H9 (cell line): Measurements from ENCODE around the gene SPRR5. TPM values are rescaled to one million over a fixed set of nuclear protein-coding genes. Genes with fewer than 3 reads are reported as not detected.

Experiments
- DNase-seq: peaks from one replicate; pipeline ENCODE4 v3.0.0-alpha.2; 2017
- H2AFZ ChIP-seq: one replicate; pipeline ENCODE4 v1.6.1; 2013; ENCODE audit warnings: mild to moderate bottlenecking, low read length, control low read depth, moderate library complexity
- H2AK5ac ChIP-seq: 2 replicates; pipeline ENCODE4 v1.6.1; 2013; ENCODE audit warnings: low read length, control low read depth, mixed read lengths; ENCODE audit not compliant: insufficient read length
- H2BK120ac ChIP-seq: one replicate; pipeline ENCODE4 v1.6.1; 2013; ENCODE audit warnings: low read depth, mild to moderate bottlenecking, low read length, control low read depth, inconsistent platforms; ENCODE audit not compliant: poor library complexity, severe bottlenecking
- H2BK12ac ChIP-seq: 2 replicates; pipeline ENCODE4 v1.6.1; 2013; ENCODE audit warnings: low read length, control low read depth, mixed read lengths, low read depth; ENCODE audit not compliant: insufficient read length
- H2BK15ac ChIP-seq: 2 replicates; pipeline ENCODE4 v1.6.1; 2013; ENCODE audit warnings: low read depth, low read length, control low read depth
- H2BK20ac ChIP-seq: one replicate; pipeline ENCODE4 v1.6.1; 2013; ENCODE audit warnings: low read depth, mild to moderate bottlenecking, low read length, control low read depth, inconsistent platforms; ENCODE audit not compliant: poor library complexity, severe bottlenecking
- H2BK5ac ChIP-seq: 2 replicates; pipeline ENCODE4 v1.6.1; 2013; ENCODE audit warnings: low read length, control low read depth, mixed read lengths; ENCODE audit not compliant: insufficient read length
- H3K14ac ChIP-seq: 2 replicates; pipeline ENCODE4 v1.6.1; 2013; ENCODE audit warnings: low read length, control low read depth; ENCODE audit not compliant: insufficient read depth
- H3K18ac ChIP-seq: 2 replicates; pipeline ENCODE4 v1.6.1; 2013; ENCODE audit warnings: low read depth, mild to moderate bottlenecking, mixed read lengths, low read length, control low read depth; ENCODE audit not compliant: insufficient read length
- H3K23ac ChIP-seq: 2 replicates; pipeline ENCODE4 v1.6.1; 2013; ENCODE audit warnings: low read length, control low read depth, mixed read lengths, low read depth; ENCODE audit not compliant: insufficient read length
- H3K23me2 ChIP-seq: 2 replicates; pipeline ENCODE4 v1.6.1; 2013; ENCODE audit warnings: low read depth, mild to moderate bottlenecking, mixed read lengths, low read length, control low read depth; ENCODE audit not compliant: insufficient read length, poor library complexity, severe bottlenecking
- H3K27ac ChIP-seq: 2 replicates; pipeline ENCODE4 v1.5.1; 2013; ENCODE audit warnings: low read length, control low read depth, mixed read lengths, low read depth; ENCODE audit not compliant: insufficient read length
- H3K27me3 ChIP-seq: 2 replicates; pipeline ENCODE4 v1.6.1; 2013; ENCODE audit warnings: low read length, control low read depth, inconsistent platforms; ENCODE audit not compliant: insufficient read depth
- H3K4ac ChIP-seq: 2 replicates; pipeline ENCODE4 v1.6.1; 2013; ENCODE audit warnings: low read depth, mild to moderate bottlenecking, control low read depth, inconsistent platforms, low read length, moderate library complexity
- H3K4me1 ChIP-seq: 2 replicates; pipeline ENCODE4 v1.6.1; 2013; ENCODE audit warnings: low read length, control low read depth, inconsistent platforms; ENCODE audit not compliant: insufficient read depth
- H3K4me2 ChIP-seq: 2 replicates; pipeline ENCODE4 v1.6.1; 2013; ENCODE audit warnings: low read length, control low read depth, mixed read lengths; ENCODE audit not compliant: insufficient read length, insufficient read depth
- H3K56ac ChIP-seq: 2 replicates; pipeline ENCODE4 v1.6.1; 2013; ENCODE audit warnings: low read depth, mild to moderate bottlenecking, mixed read lengths, low read length, control low read depth; ENCODE audit not compliant: insufficient read length
- H3K79me1 ChIP-seq: 2 replicates; pipeline ENCODE4 v1.6.1; 2013; ENCODE audit warnings: low read depth, mild to moderate bottlenecking, moderate library complexity, low read length, control low read depth, inconsistent platforms; ENCODE audit not compliant: insufficient read depth, poor library complexity, severe bottlenecking
- H3K79me2 ChIP-seq: 2 replicates; pipeline ENCODE4 v1.6.1; 2013; ENCODE audit warnings: low read length, control low read depth, inconsistent platforms; ENCODE audit not compliant: insufficient read depth
- H3K9ac ChIP-seq: 2 replicates; pipeline ENCODE4 v1.6.1; 2013; ENCODE audit warnings: low read length, control low read depth, mixed read lengths; ENCODE audit not compliant: insufficient read length; ENCODE audit errors: extremely low read depth
- H3K9me3 ChIP-seq: one replicate; pipeline ENCODE4 v1.6.1; 2013; ENCODE audit warnings: low read depth, low read length, inconsistent platforms; ENCODE audit not compliant: control insufficient read depth
- H3T11ph ChIP-seq: one replicate; pipeline ENCODE4 v1.6.1; 2013; ENCODE audit warnings: mild to moderate bottlenecking, low read length, control low read depth, inconsistent platforms
- H4K20me1 ChIP-seq: one replicate; pipeline ENCODE4 v1.6.1; 2013; ENCODE audit not compliant: control insufficient read depth, insufficient read length, insufficient read depth
- H4K5ac ChIP-seq: 2 replicates; pipeline ENCODE4 v1.6.1; 2013; ENCODE audit warnings: low read depth, mild to moderate bottlenecking, mixed read lengths, low read length, control low read depth; ENCODE audit not compliant: insufficient read length
- H4K8ac ChIP-seq: replicated peaks from 2 replicates; pipeline ENCODE4 v1.6.1; 2013; ENCODE audit warnings: low read length, control low read depth, mixed read lengths, low read depth; ENCODE audit not compliant: insufficient read length
- H4K91ac ChIP-seq: 2 replicates; pipeline ENCODE4 v1.6.1; 2013; ENCODE audit warnings: low read depth, mild to moderate bottlenecking, moderate library complexity, mixed read lengths, low read length, control low read depth; ENCODE audit not compliant: insufficient read length
- H3K27ac Mint-ChIP-seq, 3 experiments: 2 replicates in 2 of 3; 3 replicates in 1 of 3; pipeline ENCODE4 v1.8.0; 2020 to 2021; ENCODE audit warnings: mixed read lengths in 3 of 3, mild to moderate bottlenecking in 1 of 3, moderate library complexity in 1 of 3
- H3K27me3 Mint-ChIP-seq: 2 replicates; pipeline ENCODE4 v1.8.0; 2021; ENCODE audit warnings: low read depth, mild to moderate bottlenecking, moderate library complexity, mixed read lengths
- H3K36me3 Mint-ChIP-seq, 3 experiments: 2 replicates in 2 of 3; 3 replicates in 1 of 3; pipeline ENCODE4 v1.8.0; 2020 to 2021; ENCODE audit warnings: low read depth in 3 of 3, mixed read lengths in 3 of 3; ENCODE audit not compliant: insufficient read depth in 1 of 3
- H3K4me1 Mint-ChIP-seq, 2 experiments: 2 replicates each; pipeline ENCODE4 v1.8.0; 2020; ENCODE audit warnings: mixed read lengths in 2 of 2
- H3K4me3 Mint-ChIP-seq, 2 experiments: 2 replicates in 1 of 2; 3 replicates in 1 of 2; pipeline ENCODE4 v1.8.0; 2020 to 2021; ENCODE audit warnings: mild to moderate bottlenecking in 2 of 2, mixed read lengths in 2 of 2, moderate library complexity in 1 of 2
- H3K9me3 Mint-ChIP-seq, 2 experiments: 2 replicates in 1 of 2; 3 replicates in 1 of 2; pipeline ENCODE4 v1.8.0; 2020; ENCODE audit warnings: mild to moderate bottlenecking in 2 of 2, mixed read lengths in 2 of 2, moderate library complexity in 1 of 2
- CTCF ChIP-seq: fragments of 200-600 bp; sonication (generic); conservative IDR thresholded peaks from 3 replicates; pipeline ENCODE4 v1.8.0; 2021; ENCODE audit warnings: antibody characterized with exemption, mild to moderate bottlenecking
- WGBS: extraction: QIAGEN DNeasy Blood & Tissue Kit; methylation state at CpG from one replicate; pipeline ENCODE4 v1.1.7; 2013; ENCODE audit warnings: missing lambda C conversion rate, low lambda C conversion rate, mixed read lengths; ENCODE audit not compliant: insufficient read length; ENCODE audit errors: extremely low coverage; 5-methylcytosine and 5-hydroxymethylcytosine counted together
- long read RNA-seq: library from polyadenylated mRNA; unstranded; transcript quantifications from one replicate; pipeline ENCODE4 v2.0.0, GENCODE V29; 2020
- total RNA-seq: library from RNA; stranded (reverse); gene quantifications from 2 replicates; pipeline ENCODE4 v1.2.1, GENCODE V29; 2021

SPRR5 gene
- not detected in 2 replicates for total RNA-seq
- long read RNA-seq, result 0 reads

- Histone ChIP-seq H3K4me1 (no peaks in the 10 kb centered on the region), H3K56ac (no peak within 1 kb of the TSS), H4K5ac (no peak within 1 kb of the TSS), H2BK15ac (no peak within 1 kb of the TSS), H2BK20ac (no peak within 1 kb of the TSS), H2BK5ac (no peak within 1 kb of the TSS), H3K79me1 (no peaks in the 10 kb centered on the region), H3K4me2 (no peak within 1 kb of the TSS), H2AFZ (no peak within 1 kb of the TSS), H3K79me2 (no peaks in the 10 kb centered on the region), H3K23ac (no peak within 1 kb of the TSS), H4K8ac (no peak within 1 kb of the TSS), H3T11ph (no peak within 1 kb of the TSS), H2BK120ac (no peak within 1 kb of the TSS), H3K4ac (no peak within 1 kb of the TSS), H4K20me1 (no peaks in the 10 kb centered on the region), H3K14ac (no peak within 1 kb of the TSS), H3K9ac (no peak within 1 kb of the TSS), H2BK12ac (no peak within 1 kb of the TSS), H3K27ac (no peak within 1 kb of the TSS), H3K18ac (no peak within 1 kb of the TSS), H4K91ac (no peak within 1 kb of the TSS), H3K9me3 (no peaks in the 10 kb centered on the region), H2AK5ac (no peak within 1 kb of the TSS), H3K27me3 (no peaks in the 10 kb centered on the region), H3K23me2 (no peaks in the 10 kb centered on the region)
- Mint-ChIP-seq H3K9me3 (peaks cover 39 to 69% of the 10 kb centered on the region in 2 experiments), H3K36me3 (no peaks in the 10 kb centered on the region; a peak in 1 of 7 replicates), H3K27me3 (peaks cover 11% of the 10 kb centered on the region; the same call in 1 of the 2 replicates), H3K4me1 (no peaks in the 10 kb centered on the region), H3K27ac (no peak within 1 kb of the TSS), H3K4me3 (no peak within 1 kb of the TSS)
- no peak for DNase-seq
- WGBS, result no CpG with 5 or more reads among the region's 4 CpGs
- TF ChIP-seq CTCF, result no peak
Measured at GRCh38 chr1:152946651-152947256, at the start of gene SPRR5. TSS of gene SPRR5 (plus strand) at chr1:152947206. CDS start at chr1:152948555, 1,349 bp downstream.
